K562 (cell line): Measurements from ENCODE around the gene WDFY2. TPM values are rescaled to one million over a fixed set of nuclear protein-coding genes. Genes with fewer than 3 reads are reported as not detected.

ENCODE experiments used
- ARHGAP35 ChIP-seq: fragments of 450-650 bp; IDR thresholded peaks from 2 replicates; pipeline ENCODE4 v1.6.1; 2018; ENCODE audit not compliant: partially characterized antibody
- ASH1L ChIP-seq: fragments of 450-650 bp; IDR thresholded peaks from 2 replicates; pipeline ENCODE4 v1.6.1; 2018; ENCODE audit warnings: borderline replicate concordance, mild to moderate bottlenecking, low read depth; ENCODE audit not compliant: partially characterized antibody
- ATF7 ChIP-seq: fragments of 450-650 bp; IDR thresholded peaks from 2 replicates; pipeline ENCODE4 v1.7.1; 2014; ENCODE audit warnings: mild to moderate bottlenecking, moderate library complexity
- HDAC8 ChIP-seq: fragments of 450-650 bp; IDR thresholded peaks from 2 replicates; pipeline ENCODE4 v1.6.1; 2016; ENCODE audit warnings: mild to moderate bottlenecking, missing genetic modification characterization, moderate library complexity, missing compliant biosample characterization
- MAFG ChIP-seq: fragments of 450-650 bp; conservative IDR thresholded peaks from 2 replicates; pipeline ENCODE4 v1.6.1; 2016; ENCODE audit warnings: missing genetic modification characterization, missing compliant biosample characterization
- MCM2 ChIP-seq: fragments of 450-650 bp; IDR thresholded peaks from 2 replicates; pipeline ENCODE4 v1.6.1; 2017; ENCODE audit warnings: low read depth, mild to moderate bottlenecking
- MXI1 ChIP-seq: IDR thresholded peaks from 2 replicates; pipeline ENCODE4 v1.6.1; 2011; ENCODE audit warnings: low read depth, mild to moderate bottlenecking, improper control_type of control experiment, low read length
- POU5F1 ChIP-seq: fragments of 150-350 bp; IDR thresholded peaks from 2 replicates; pipeline ENCODE4 v1.6.1; 2014; ENCODE audit warnings: borderline replicate concordance, low read length, low read depth, mild to moderate bottlenecking; ENCODE audit not compliant: partially characterized antibody
- SRSF1 ChIP-seq: fragments of 200-400 bp; formaldehyde crosslinking; IDR thresholded peaks from 2 replicates; pipeline ENCODE4 v1.6.1; 2017; ENCODE audit warnings: mild to moderate bottlenecking, low read depth, low read length, moderate library complexity
- ZNF3 ChIP-seq: fragments of 250-450 bp; sonication (Bioruptor Pico); IDR thresholded peaks from 2 replicates; pipeline ENCODE4 v1.5.0; 2021; ENCODE audit warnings: mild to moderate bottlenecking, moderate library complexity
- ZNF707 ChIP-seq: fragments of 250-450 bp; sonication (Bioruptor Pico); conservative IDR thresholded peaks from 2 replicates; pipeline ENCODE4 v1.8.0; 2022; ENCODE audit warnings: inconsistent platforms, mild to moderate bottlenecking, moderate library complexity
- polyA plus RNA-seq, 8 experiments: library from polyadenylated mRNA; depleted of rRNA in 4 of 8; stranded (reverse) in 5 of 8; unstranded in 3 of 8; fragments of >200 nt; fragmentation: Nextera tagmentation in 2 of 8; fragmentation: Illumina TruSeq in 1 of 8; extraction: Ambion mirVana in 2 of 8; extraction: Trizol in 1 of 8; gene quantifications; 2 replicates each; pipeline versions ENCODE4 v1.2.1 to v1.2.3, GENCODE V29; 2011 to 2014; ENCODE audit warnings: inconsistent platforms in 1 of 8, missing spikeins in 1 of 8
- total RNA-seq, 7 experiments: library from RNA; depleted of rRNA in 6 of 7; stranded (reverse); fragments of >200 nt in 6 of 7; fragmentation: Illumina TruSeq in 2 of 7; extraction: Trizol in 2 of 7; gene quantifications; 2 replicates each; pipeline versions ENCODE4 v1.2.1 to v1.2.3, GENCODE V29; 2011 to 2021; ENCODE audit warnings: low replicate concordance in 1 of 7
- TF ChIP-seq, protein P1 (sequence below): sonication (generic); formaldehyde crosslinking; IDR thresholded peaks from 2 replicates; pipeline ENCODE4 v1.8.0; 2022; ENCODE audit warnings: mild to moderate bottlenecking, missing genetic modification reagents
- TF ChIP-seq, protein P2 (sequence below): fragments of 250-450 bp; sonication (Bioruptor Pico); IDR thresholded peaks from 2 replicates; pipeline ENCODE4 v1.8.0; 2022; ENCODE audit warnings: moderate library complexity, mild to moderate bottlenecking, inconsistent platforms
- TF ChIP-seq, protein P3 (sequence below): fragments of 450-650 bp; IDR thresholded peaks from 2 replicates; pipeline ENCODE4 v1.6.1; 2014; ENCODE audit warnings: low read depth, mild to moderate bottlenecking, moderate library complexity, borderline replicate concordance
- TF ChIP-seq, protein P4 (sequence below): fragments of 450-650 bp; formaldehyde crosslinking; IDR thresholded peaks from 2 replicates; pipeline ENCODE4 v1.4.0; 2020; ENCODE audit warnings: mild to moderate bottlenecking, moderate library complexity
- TF ChIP-seq, protein P5 (sequence below), 3 experiments: IDR thresholded peaks in 2 of 3; conservative IDR thresholded peaks in 1 of 3; 2 replicates each; pipeline ENCODE4 v1.5.1; 2011 to 2012; ENCODE audit warnings: low read length in 3 of 3, mild to moderate bottlenecking in 3 of 3, control low read depth in 2 of 3, improper control_type of control experiment in 1 of 3, inconsistent platforms in 1 of 3, low read depth in 1 of 3, mixed read lengths in 1 of 3, moderate library complexity in 1 of 3; ENCODE audit not compliant: insufficient read depth in 2 of 3
- TF ChIP-seq, protein P6 (sequence below): conservative IDR thresholded peaks from 2 replicates; pipeline ENCODE4 v1.6.1; 2011; ENCODE audit warnings: low read depth, mild to moderate bottlenecking, low read length; ENCODE audit not compliant: control insufficient read depth

The WDFY2 gene
- total and polyA plus RNA-seq, 9 of the 15 experiments (the other 6 are each of a cell fraction or from before 2014, with no cell fraction given), result 0.66 to 6.4 (median 4.4) TPM

DNA sequence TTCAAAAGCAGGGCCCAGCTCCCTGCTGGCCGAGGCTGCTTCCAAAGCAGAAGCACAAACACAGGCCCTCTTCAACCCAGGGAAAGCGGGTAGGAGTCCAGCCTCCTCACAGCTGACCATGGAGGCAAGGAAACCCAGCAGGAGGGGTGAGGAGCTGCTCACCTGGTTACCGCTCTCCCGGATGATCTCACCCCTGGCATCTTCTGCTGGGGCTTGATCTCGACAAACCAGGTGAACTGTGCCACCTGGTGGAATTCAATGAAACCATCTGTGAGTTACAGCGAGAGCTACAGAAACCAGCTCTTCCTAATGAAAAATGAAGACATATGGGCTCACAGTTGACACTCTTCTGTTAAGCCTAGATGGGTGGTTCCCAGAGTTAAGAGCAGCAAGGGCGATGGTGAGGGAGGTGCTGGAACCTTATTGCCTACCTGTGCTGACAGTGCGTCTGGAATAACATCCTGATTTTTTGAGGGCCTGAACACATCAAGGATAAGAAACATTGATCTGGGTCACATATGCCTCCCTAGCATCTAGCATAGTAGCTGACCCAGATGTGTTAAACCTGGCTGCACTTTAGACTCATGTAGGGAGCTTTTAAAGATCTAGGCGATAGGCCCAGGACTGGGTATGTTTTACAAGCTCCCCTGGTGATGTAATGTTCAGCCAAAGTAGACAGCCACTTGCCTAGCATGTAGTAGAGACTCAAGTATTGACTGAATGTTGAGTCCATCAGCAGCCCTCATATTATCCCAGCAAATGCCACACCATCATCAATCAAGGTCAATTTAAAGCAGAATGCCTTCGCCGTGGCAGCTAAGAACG is 213.6 kb downstream of the WDFY2 start (continued):
- TF ChIP-seq, protein P1, sequence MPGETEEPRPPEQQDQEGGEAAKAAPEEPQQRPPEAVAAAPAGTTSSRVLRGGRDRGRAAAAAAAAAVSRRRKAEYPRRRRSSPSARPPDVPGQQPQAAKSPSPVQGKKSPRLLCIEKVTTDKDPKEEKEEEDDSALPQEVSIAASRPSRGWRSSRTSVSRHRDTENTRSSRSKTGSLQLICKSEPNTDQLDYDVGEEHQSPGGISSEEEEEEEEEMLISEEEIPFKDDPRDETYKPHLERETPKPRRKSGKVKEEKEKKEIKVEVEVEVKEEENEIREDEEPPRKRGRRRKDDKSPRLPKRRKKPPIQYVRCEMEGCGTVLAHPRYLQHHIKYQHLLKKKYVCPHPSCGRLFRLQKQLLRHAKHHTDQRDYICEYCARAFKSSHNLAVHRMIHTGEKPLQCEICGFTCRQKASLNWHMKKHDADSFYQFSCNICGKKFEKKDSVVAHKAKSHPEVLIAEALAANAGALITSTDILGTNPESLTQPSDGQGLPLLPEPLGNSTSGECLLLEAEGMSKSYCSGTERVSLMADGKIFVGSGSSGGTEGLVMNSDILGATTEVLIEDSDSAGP, result no peak
- TF ChIP-seq, protein P2, sequence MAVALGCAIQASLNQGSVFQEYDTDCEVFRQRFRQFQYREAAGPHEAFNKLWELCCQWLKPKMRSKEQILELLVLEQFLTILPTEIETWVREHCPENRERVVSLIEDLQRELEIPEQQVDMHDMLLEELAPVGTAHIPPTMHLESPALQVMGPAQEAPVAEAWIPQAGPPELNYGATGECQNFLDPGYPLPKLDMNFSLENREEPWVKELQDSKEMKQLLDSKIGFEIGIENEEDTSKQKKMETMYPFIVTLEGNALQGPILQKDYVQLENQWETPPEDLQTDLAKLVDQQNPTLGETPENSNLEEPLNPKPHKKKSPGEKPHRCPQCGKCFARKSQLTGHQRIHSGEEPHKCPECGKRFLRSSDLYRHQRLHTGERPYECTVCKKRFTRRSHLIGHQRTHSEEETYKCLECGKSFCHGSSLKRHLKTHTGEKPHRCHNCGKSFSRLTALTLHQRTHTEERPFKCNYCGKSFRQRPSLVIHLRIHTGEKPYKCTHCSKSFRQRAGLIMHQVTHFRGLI (CRISPR knock-in tag), result no peak
- TF ChIP-seq, protein P3, sequence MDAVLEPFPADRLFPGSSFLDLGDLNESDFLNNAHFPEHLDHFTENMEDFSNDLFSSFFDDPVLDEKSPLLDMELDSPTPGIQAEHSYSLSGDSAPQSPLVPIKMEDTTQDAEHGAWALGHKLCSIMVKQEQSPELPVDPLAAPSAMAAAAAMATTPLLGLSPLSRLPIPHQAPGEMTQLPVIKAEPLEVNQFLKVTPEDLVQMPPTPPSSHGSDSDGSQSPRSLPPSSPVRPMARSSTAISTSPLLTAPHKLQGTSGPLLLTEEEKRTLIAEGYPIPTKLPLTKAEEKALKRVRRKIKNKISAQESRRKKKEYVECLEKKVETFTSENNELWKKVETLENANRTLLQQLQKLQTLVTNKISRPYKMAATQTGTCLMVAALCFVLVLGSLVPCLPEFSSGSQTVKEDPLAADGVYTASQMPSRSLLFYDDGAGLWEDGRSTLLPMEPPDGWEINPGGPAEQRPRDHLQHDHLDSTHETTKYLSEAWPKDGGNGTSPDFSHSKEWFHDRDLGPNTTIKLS, result no peak
- TF ChIP-seq, protein P4, sequence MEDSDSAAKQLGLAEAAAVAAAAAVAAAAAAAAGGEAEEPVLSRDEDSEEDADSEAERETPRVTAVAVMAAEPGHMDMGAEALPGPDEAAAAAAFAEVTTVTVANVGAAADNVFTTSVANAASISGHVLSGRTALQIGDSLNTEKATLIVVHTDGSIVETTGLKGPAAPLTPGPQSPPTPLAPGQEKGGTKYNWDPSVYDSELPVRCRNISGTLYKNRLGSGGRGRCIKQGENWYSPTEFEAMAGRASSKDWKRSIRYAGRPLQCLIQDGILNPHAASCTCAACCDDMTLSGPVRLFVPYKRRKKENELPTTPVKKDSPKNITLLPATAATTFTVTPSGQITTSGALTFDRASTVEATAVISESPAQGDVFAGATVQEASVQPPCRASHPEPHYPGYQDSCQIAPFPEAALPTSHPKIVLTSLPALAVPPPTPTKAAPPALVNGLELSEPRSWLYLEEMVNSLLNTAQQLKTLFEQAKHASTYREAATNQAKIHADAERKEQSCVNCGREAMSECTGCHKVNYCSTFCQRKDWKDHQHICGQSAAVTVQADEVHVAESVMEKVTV, result peak; percentile 39; the same call in 1 of the 2 replicates
- no peak for TF ChIP-seq ZNF707 (CRISPR knock-in tag)
- TF ChIP-seq ATF7, result peak; percentile 33; the same call in 1 of the 2 replicates
- TF ChIP-seq, protein P5, sequence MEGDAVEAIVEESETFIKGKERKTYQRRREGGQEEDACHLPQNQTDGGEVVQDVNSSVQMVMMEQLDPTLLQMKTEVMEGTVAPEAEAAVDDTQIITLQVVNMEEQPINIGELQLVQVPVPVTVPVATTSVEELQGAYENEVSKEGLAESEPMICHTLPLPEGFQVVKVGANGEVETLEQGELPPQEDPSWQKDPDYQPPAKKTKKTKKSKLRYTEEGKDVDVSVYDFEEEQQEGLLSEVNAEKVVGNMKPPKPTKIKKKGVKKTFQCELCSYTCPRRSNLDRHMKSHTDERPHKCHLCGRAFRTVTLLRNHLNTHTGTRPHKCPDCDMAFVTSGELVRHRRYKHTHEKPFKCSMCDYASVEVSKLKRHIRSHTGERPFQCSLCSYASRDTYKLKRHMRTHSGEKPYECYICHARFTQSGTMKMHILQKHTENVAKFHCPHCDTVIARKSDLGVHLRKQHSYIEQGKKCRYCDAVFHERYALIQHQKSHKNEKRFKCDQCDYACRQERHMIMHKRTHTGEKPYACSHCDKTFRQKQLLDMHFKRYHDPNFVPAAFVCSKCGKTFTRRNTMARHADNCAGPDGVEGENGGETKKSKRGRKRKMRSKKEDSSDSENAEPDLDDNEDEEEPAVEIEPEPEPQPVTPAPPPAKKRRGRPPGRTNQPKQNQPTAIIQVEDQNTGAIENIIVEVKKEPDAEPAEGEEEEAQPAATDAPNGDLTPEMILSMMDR (IDR thresholded peaks at IDR 0.05 in 2 of 3, conservative IDR thresholded peaks at IDR 0.05 in 1 of 3; ENCODE audit: insufficient read depth in 2 of 3, low read depth in 1 of 3, low read length in 3 of 3), result peak; percentile 41 to 64 (median 48); a peak in 5 of 6 replicates
- TF ChIP-seq, protein P6, sequence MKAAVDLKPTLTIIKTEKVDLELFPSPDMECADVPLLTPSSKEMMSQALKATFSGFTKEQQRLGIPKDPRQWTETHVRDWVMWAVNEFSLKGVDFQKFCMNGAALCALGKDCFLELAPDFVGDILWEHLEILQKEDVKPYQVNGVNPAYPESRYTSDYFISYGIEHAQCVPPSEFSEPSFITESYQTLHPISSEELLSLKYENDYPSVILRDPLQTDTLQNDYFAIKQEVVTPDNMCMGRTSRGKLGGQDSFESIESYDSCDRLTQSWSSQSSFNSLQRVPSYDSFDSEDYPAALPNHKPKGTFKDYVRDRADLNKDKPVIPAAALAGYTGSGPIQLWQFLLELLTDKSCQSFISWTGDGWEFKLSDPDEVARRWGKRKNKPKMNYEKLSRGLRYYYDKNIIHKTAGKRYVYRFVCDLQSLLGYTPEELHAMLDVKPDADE, result no peak
- no peak for TF ChIP-seq SRSF1
- no peak for TF ChIP-seq ZNF3 (CRISPR knock-in tag)
- no peak for TF ChIP-seq POU5F1
- TF ChIP-seq MAFG (tag), result no peak
- TF ChIP-seq MXI1, result no peak
- no peak for TF ChIP-seq ASH1L
- no peak for TF ChIP-seq ARHGAP35
- TF ChIP-seq HDAC8 (tag), result no peak
- TF ChIP-seq MCM2, result no peak
